ENCODE measurements around the gene LRG1. TPM values are rescaled to one million over a fixed set of nuclear protein-coding genes. Genes with fewer than 3 reads are reported as not detected.

The LRG1 gene, protein sequence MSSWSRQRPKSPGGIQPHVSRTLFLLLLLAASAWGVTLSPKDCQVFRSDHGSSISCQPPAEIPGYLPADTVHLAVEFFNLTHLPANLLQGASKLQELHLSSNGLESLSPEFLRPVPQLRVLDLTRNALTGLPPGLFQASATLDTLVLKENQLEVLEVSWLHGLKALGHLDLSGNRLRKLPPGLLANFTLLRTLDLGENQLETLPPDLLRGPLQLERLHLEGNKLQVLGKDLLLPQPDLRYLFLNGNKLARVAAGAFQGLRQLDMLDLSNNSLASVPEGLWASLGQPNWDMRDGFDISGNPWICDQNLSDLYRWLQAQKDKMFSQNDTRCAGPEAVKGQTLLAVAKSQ
- total RNA-seq (2021): 0.81 to 1.2 TPM (median 0.87 TPM) in 3 replicates
- percentile 30 among the genes with signal in this experiment for Bru-seq, nascent RNA
- long read RNA-seq, experiment 1, partial matches to known transcripts: 0 of 3 reads
- long read RNA-seq, experiment 1, other reads (novel, unspliced or antisense): 0 of 3 reads
- long read RNA-seq, experiment 2, partial matches to known transcripts: 0 of 1 reads
- long read RNA-seq, experiment 2, other reads (novel, unspliced or antisense): 0 of 1 reads
- long read RNA-seq, experiment 3: 0 reads

DNA sequence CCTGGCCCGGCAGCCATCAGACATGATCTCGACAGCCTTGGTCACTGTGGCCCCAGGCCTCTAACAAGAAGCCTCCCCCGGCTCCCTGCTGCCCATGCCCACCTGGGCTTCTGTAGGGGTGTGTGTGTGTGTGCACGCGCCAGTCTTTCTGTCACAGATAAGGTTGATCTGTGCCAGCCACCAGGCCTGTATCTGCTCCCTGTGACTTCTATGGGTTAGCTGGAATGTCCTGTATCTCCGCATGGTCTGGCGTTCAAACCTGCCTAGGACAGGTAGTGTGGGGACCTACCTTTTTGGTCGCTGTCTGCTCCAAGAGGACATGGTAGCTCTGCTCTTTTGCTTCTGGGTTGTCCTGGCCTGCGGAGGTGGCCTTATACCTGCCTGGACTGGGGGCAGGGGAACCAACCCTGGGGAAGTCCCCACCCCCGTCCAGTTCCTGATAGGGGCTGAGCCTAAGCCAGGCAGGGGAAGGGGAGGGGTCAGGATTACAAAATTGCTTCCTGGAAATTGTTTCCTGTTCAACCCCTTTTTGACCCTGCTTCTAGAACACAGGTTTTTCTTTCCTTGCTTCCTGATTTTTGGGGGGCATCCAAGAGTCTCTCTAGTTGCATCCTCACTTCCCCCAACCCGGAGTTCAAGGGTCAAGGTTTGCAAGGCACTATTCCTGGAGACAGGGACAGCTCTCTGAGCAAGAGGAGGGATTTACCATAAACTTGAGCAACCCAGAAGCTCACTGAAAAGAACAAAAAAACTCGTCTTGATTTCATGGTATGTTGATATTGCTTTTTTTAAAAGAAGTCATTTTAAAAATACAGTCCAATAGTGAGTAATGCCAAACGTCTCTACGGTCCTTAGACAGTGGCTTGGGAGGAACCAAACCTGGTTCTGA lies at the start of gene LRG1:
LRG1 (minus strand) TSS at position 344 of the 889 bp plus-strand sequence; CDS start at position 321, 23 bp downstream.
- ATAC-seq (peak; percentile 43), DNase-seq (ENCODE audit: low spot score) (no peak)
- H3K9me3 Mint-ChIP-seq: peaks cover 4% of the 10 kb centered on the region
- H3K4me3 Mint-ChIP-seq: no peak within 1 kb of the TSS
- H3K4me1 Mint-ChIP-seq: peaks cover 4% of the 10 kb centered on the region; the same call in 1 of the 2 replicates
- H3K27ac Mint-ChIP-seq: no peak within 1 kb of the TSS
- CTCF ChIA-PET: interaction anchor here (1.5 to 11.1 kb wide), 6 partner anchors 8 to 96 kb away, joined by 3 to 285 read pairs (median 9); no protein-coding TSS in a partner anchor
- no peak for TF ChIP-seq ZNF232 (CRISPR knock-in tag; IDR thresholded peaks at IDR 0.05)
- peak; percentile 21; the same call in 1 of the 2 replicates for TF ChIP-seq GABPB1 (CRISPR knock-in tag; IDR thresholded peaks at IDR 0.05)
- TF ChIP-seq TP53 (CRISPR knock-in tag; IDR thresholded peaks at IDR 0.05): no peak
- no peak for TF ChIP-seq ZNF138 (CRISPR knock-in tag; conservative IDR thresholded peaks at IDR 0.05)
- TF ChIP-seq, protein P1, sequence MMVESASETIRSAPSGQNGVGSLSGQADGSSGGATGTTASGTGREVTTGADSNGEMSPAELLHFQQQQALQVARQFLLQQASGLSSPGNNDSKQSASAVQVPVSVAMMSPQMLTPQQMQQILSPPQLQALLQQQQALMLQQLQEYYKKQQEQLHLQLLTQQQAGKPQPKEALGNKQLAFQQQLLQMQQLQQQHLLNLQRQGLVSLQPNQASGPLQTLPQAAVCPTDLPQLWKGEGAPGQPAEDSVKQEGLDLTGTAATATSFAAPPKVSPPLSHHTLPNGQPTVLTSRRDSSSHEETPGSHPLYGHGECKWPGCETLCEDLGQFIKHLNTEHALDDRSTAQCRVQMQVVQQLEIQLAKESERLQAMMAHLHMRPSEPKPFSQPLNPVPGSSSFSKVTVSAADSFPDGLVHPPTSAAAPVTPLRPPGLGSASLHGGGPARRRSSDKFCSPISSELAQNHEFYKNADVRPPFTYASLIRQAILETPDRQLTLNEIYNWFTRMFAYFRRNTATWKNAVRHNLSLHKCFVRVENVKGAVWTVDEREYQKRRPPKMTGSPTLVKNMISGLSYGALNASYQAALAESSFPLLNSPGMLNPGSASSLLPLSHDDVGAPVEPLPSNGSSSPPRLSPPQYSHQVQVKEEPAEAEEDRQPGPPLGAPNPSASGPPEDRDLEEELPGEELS (CRISPR knock-in tag; IDR thresholded peaks at IDR 0.05): no peak
- POLR2A ChIA-PET: no interaction called here
- peaks cover 32% of the 10 kb centered on the region for H3K27me3 Mint-ChIP-seq (ENCODE audit: low read depth)
- H3K36me3 Mint-ChIP-seq: peaks cover 3% of the 10 kb centered on the region; the same call in 1 of the 2 replicates

DNA sequence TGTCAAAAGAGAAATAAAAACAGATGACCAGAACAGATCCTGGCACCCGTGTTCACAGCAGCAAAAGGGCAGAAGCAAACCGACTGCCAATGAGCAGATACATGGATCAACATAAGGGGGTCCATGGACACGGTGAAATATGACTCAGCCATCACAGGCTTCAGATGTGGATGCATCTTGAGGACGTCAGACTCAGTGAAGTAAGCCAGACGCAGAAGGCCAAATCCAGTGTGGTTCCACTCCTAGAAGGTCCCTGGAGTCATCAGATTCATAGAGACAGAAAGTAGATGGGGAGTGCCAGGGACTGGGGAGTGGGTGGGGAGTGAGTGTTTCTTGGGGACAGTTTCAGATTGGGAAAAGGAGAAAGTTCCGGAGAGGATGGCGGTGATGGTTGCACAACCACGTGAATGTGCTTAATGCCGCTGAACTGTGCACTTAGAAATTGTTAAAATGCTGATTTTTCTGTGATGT lies 48.5 kb upstream of the LRG1 start:
- H3K4me1 Mint-ChIP-seq: peaks cover 21% of the 10 kb centered on the region
- ChIA-PET POLR2A (no interaction called here), CTCF (interaction anchor here (2.0 kb wide), 1 partner anchor 48 kb away, joined by 4 read pairs; no protein-coding TSS in a partner anchor)
- ATAC-seq: no peak
- H3K4me3 Mint-ChIP-seq: no peak overlapping the region
- TF ChIP-seq ZNF396 (CRISPR knock-in tag; IDR thresholded peaks at IDR 0.05; ENCODE audit: borderline replicate concordance) (no peak), IRF2 (CRISPR knock-in tag; IDR thresholded peaks at IDR 0.05; ENCODE audit: borderline replicate concordance, low read depth) (no peak), MAX (CRISPR knock-in tag; IDR thresholded peaks at IDR 0.05) (no peak), GRHL2 (CRISPR knock-in tag; IDR thresholded peaks at IDR 0.05; ENCODE audit: insufficient replicate concordance, severe bottlenecking) (no peak), NFE2L1 (CRISPR knock-in tag; IDR thresholded peaks at IDR 0.05) (no peak), ATF1 (CRISPR knock-in tag; IDR thresholded peaks at IDR 0.05) (no peak), ZBTB21 (CRISPR knock-in tag; IDR thresholded peaks at IDR 0.05; ENCODE audit: borderline replicate concordance) (no peak)
- no peaks in the 10 kb centered on the region for H3K36me3 Mint-ChIP-seq
- H3K9me3 Mint-ChIP-seq: no peaks in the 10 kb centered on the region
- peaks cover 56% of the 10 kb centered on the region for H3K27me3 Mint-ChIP-seq (ENCODE audit: low read depth)
- no peak for DNase-seq (ENCODE audit: low spot score)
- no peak overlapping the region for H3K27ac Mint-ChIP-seq

DNA sequence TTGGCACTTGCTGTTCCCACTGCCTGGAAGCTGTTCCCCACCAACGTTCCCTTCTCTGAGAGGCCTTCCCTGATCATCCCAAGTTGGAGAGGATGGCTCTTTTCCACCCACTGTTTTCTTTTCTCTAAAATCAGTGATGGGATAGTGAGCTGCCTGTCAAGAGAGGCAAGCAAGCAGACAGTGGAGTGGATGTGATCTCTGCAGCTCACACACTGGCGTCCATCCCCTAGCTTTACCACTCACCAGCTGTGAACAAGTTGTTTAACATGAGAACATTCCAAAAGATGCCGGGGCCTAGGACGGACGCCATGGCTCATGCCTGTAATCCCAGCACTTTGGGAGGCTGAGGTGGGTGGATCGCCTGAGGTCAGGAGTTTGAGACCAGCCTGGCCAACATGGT lies 47.7 kb upstream of the LRG1 start:
- no peaks in the 10 kb centered on the region for H3K36me3 Mint-ChIP-seq
- ChIA-PET POLR2A (no interaction called here), CTCF (interaction anchor here (1.1 to 2.4 kb wide), 3 partner anchors 11 to 49 kb away, joined by 3 to 10 read pairs (median 4); no protein-coding TSS in a partner anchor)
- no peak overlapping the region for H3K4me3 Mint-ChIP-seq
- TF ChIP-seq USF1 (CRISPR knock-in tag; IDR thresholded peaks at IDR 0.05) (no peak), GTF2I (CRISPR knock-in tag; conservative IDR thresholded peaks at IDR 0.05) (0 out of 2 replicates have a peak, but pooled peaks have one; percentile 40), TEAD1 (CRISPR knock-in tag; IDR thresholded peaks at IDR 0.05) (no peak), ZNF532 (CRISPR knock-in tag; IDR thresholded peaks at IDR 0.05; ENCODE audit: borderline replicate concordance) (no peak)
- no peak for DNase-seq (ENCODE audit: low spot score)
- peaks cover 20% of the 10 kb centered on the region for H3K4me1 Mint-ChIP-seq
- peaks cover 60% of the 10 kb centered on the region for H3K27me3 Mint-ChIP-seq (ENCODE audit: low read depth)
- no peak overlapping the region for H3K27ac Mint-ChIP-seq
- ATAC-seq: no peak
- H3K9me3 Mint-ChIP-seq: no peaks in the 10 kb centered on the region

Data from WTC11 (cell line).